Activated CD4-positive, CD25-positive, alpha-beta regulatory T cell treated with anti-CD3 and anti-CD28 coated beads, Interleukin-2, amount 50 U/mL, for 16 hours (primary cell): ENCODE data around the gene ADAMTS14.
"Not testable (repeated sequence)": the region's sequence is repeated elsewhere in the genome, so short reads cannot be mapped to it uniquely, and the experiment has no call there.

Source experiments
- DNase-seq: peaks from one replicate; pipeline ENCODE4 v3.0.0-alpha.2; 2020; ENCODE audit warnings: low read depth, low spot score

ADAMTS14 gene

GRCh38 chr10:70672165-70673042, at the start of gene ADAMTS14:
Gene ADAMTS14 (plus strand): TSS chr10:70672506. CDS start chr10:70672803, 297 bp downstream.
- DNase-seq, result no peak

- no peak for DNase-seq
Observed at GRCh38 chr10:70622541-70622940, 49.8 kb upstream of the ADAMTS14 start.

GRCh38 chr10:70622981-70623844, 49.1 kb upstream of the ADAMTS14 start:
- DNase-seq, result no peak

- no peak for DNase-seq
Observed at GRCh38 chr10:70626056-70626455, 46.2 kb upstream of the ADAMTS14 start.

- DNase-seq, result no peak
Observed at GRCh38 chr10:70629338-70629737, 43.0 kb upstream of the ADAMTS14 start.

- DNase-seq, result not testable (repeated sequence)
Observed at GRCh38 chr10:70631735-70632134, 40.6 kb upstream of the ADAMTS14 start.

GRCh38 chr10:70634011-70634410, 38.3 kb upstream of the ADAMTS14 start:
- no peak for DNase-seq

- DNase-seq, result not testable (repeated sequence)
Observed at GRCh38 chr10:70634515-70634914, 37.8 kb upstream of the ADAMTS14 start.

GRCh38 chr10:70639640-70640383, 32.5 kb upstream of the ADAMTS14 start:
- DNase-seq, result not testable (repeated sequence)

- DNase-seq, result not testable (repeated sequence)
Observed at GRCh38 chr10:70643272-70643671, 29.0 kb upstream of the ADAMTS14 start.

GRCh38 chr10:70644959-70645358, 27.3 kb upstream of the ADAMTS14 start:
- DNase-seq, result not testable (repeated sequence)

- no peak for DNase-seq
Observed at GRCh38 chr10:70647086-70647485, 25.2 kb upstream of the ADAMTS14 start.

GRCh38 chr10:70648427-70648826, 23.9 kb upstream of the ADAMTS14 start:
- no peak for DNase-seq

- DNase-seq, result no peak
Observed at GRCh38 chr10:70649526-70649925, 22.8 kb upstream of the ADAMTS14 start.

GRCh38 chr10:70650104-70650503, 22.2 kb upstream of the ADAMTS14 start:
- DNase-seq, result no peak

GRCh38 chr10:70650718-70651117, 21.6 kb upstream of the ADAMTS14 start:
- no peak for DNase-seq

GRCh38 chr10:70651661-70652060, 20.6 kb upstream of the ADAMTS14 start:
- DNase-seq, result no peak

- no peak for DNase-seq
Observed at GRCh38 chr10:70652761-70653657, 19.3 kb upstream of the ADAMTS14 start.

GRCh38 chr10:70655316-70655715, 17.0 kb upstream of the ADAMTS14 start:
- DNase-seq, result no peak

GRCh38 chr10:70656489-70656888, 15.8 kb upstream of the ADAMTS14 start:
- DNase-seq, result no peak

GRCh38 chr10:70657041-70657440, 15.3 kb upstream of the ADAMTS14 start:
- no peak for DNase-seq
